Ovary (tissue), 9 donors: ENCODE data around the gene S1PR5. TPM values are rescaled to one million over a fixed set of nuclear protein-coding genes. Genes with fewer than 3 reads are reported as not detected.

Experiments
- DNase-seq, 5 donors: peaks; one replicate each; pipeline ENCODE4 v3.0.0-alpha.2; 2019 to 2020
- H3K27ac ChIP-seq, 2 donors: fragments of 200-600 bp; one replicate each; pipeline versions ENCODE4 v1.5.1 to v1.8.0; 2019 to 2022
- H3K27me3 ChIP-seq: fragments of 200-600 bp; one replicate; pipeline ENCODE4 v1.8.0; 2022
- H3K36me3 ChIP-seq: fragments of 200-600 bp; sonication (generic); one replicate; pipeline ENCODE4 v1.5.1; 2019
- H3K4me1 ChIP-seq: one replicate; pipeline ENCODE4 v1.8.1; 2013; ENCODE audit warnings: mild to moderate bottlenecking, moderate library complexity; ENCODE audit not compliant: insufficient read depth
- H3K4me3 ChIP-seq: fragments of 200-600 bp; sonication (generic); one replicate; pipeline ENCODE4 v1.5.1; 2017
- H3K9me3 ChIP-seq, 2 donors: fragments of 200-600 bp in 1 of 2; sonication (generic) in 1 of 2; one replicate each; pipeline versions ENCODE4 v1.5.1 to v1.8.1; 2013 to 2019; ENCODE audit warnings: mild to moderate bottlenecking in 1 of 2, moderate library complexity in 1 of 2
- EP300 ChIP-seq: sonication (generic); formaldehyde crosslinking; IDR thresholded peaks from one replicate; pipeline ENCODE4 v1.6.1; 2017; ENCODE audit warnings: antibody characterized with exemption
- POLR2A ChIP-seq: fragments of 450-650 bp; IDR thresholded peaks from one replicate; pipeline ENCODE4 v1.6.1; 2017; ENCODE audit warnings: antibody characterized with exemption, mild to moderate bottlenecking, moderate library complexity
- WGBS, 3 donors: extraction: QIAGEN DNeasy Blood & Tissue Kit in 1 of 3; methylation state at CpG; one replicate each; pipeline versions ENCODE4 v1.1.5 to v1.1.7; 2013 to 2017; 5-methylcytosine and 5-hydroxymethylcytosine counted together
- intact Hi-C, 4 donors: fragments of 100-400 bp; cut with DNase I; formaldehyde crosslinking; loops; one replicate each; pipeline versions ENCODE4 v1.11.0 to v1.15.1; 2022 to 2023
- microRNA counts: library from miRNA; unstranded; fragments of <30 nt; microRNA quantifications from one replicate; lab custom pipeline; 2016
- microRNA-seq, 3 donors: library from miRNA; unstranded; fragments of <30 nt; microRNA quantifications; one replicate each; pipeline versions ENCODE4 to v1.2.0, GENCODE V29; 2019 to 2020
- polyA plus RNA-seq, 2 donors: library from polyadenylated mRNA; stranded (reverse); fragments of 200-250 nt in 1 of 2; fragments of 350-450 nt in 1 of 2; fragmentation: Illumina TruSeq in 1 of 2; extraction: RNeasy Lipid Tissue Mini Kit (QIAGEN cat#74804) in 1 of 2; gene quantifications; one replicate each; pipeline ENCODE4 v1.2.3, GENCODE V29; 2013 to 2014
- small RNA-seq: library from RNA; depleted of rRNA; stranded (forward); fragments of <200 nt; gene quantifications from one replicate; pipeline ENCODE3, GENCODE V24; 2016
- total RNA-seq, 7 donors: library from RNA; depleted of rRNA in 2 of 7; stranded (reverse); fragments of >200 nt in 2 of 7; fragmentation: NEBNext Ultra II Directional in 3 of 7; extraction: Animal tissue kit (Norgen Biotek cat#: 25700) in 3 of 7; gene quantifications; one replicate each; pipeline versions ENCODE4 v1.1.0 to v1.2.4, GENCODE V29; 2016 to 2023
- TF ChIP-seq, protein P1 (sequence below), 3 donors: fragments of 450-650 bp in 2 of 3; fragments of 200-600 bp in 1 of 3; IDR thresholded peaks; one replicate each; pipeline versions ENCODE4 v1.5.1 to v1.8.0; 2016 to 2022; ENCODE audit warnings: antibody characterized with exemption in 3 of 3, mild to moderate bottlenecking in 1 of 3
- donor health status: DM: no; HTN: no; CAD: no; lungs with moderate emphysema.
- donor health status: DM: no; HTN: no; CAD: no.
- donor health status: Bipolar disorder and iron deficiency.
- donor health status: DM: yes; HTN: yes; CAD: no.
- donor health status: DM: no; HTN: no; CAD: no.
- donor health status: DM: yes; HTN: yes; CAD: no.

Gene S1PR5
- total and polyA plus RNA-seq, 9 donors: 0.12 to 1.4 (median 0.34) TPM; not detected in 1

- H3K4me1 ChIP-seq: no peaks in the 10 kb centered on the region
- whole genome bisulfite sequencing, 3 donors: 21 to 42% (median 32%) methylated on average over 6 of the region's 6 CpGs
- H3K27ac ChIP-seq: no peak overlapping the region
- H3K27me3 ChIP-seq: no peaks in the 10 kb centered on the region
- H3K9me3 ChIP-seq: no peaks in the 10 kb centered on the region
- H3K4me3 ChIP-seq: no peak overlapping the region
- intact Hi-C loops: no loop called here
- no peaks in the 10 kb centered on the region for H3K36me3 ChIP-seq
- no peak for TF ChIP-seq EP300
- no peak for TF ChIP-seq POLR2A
- TF ChIP-seq, protein P1, sequence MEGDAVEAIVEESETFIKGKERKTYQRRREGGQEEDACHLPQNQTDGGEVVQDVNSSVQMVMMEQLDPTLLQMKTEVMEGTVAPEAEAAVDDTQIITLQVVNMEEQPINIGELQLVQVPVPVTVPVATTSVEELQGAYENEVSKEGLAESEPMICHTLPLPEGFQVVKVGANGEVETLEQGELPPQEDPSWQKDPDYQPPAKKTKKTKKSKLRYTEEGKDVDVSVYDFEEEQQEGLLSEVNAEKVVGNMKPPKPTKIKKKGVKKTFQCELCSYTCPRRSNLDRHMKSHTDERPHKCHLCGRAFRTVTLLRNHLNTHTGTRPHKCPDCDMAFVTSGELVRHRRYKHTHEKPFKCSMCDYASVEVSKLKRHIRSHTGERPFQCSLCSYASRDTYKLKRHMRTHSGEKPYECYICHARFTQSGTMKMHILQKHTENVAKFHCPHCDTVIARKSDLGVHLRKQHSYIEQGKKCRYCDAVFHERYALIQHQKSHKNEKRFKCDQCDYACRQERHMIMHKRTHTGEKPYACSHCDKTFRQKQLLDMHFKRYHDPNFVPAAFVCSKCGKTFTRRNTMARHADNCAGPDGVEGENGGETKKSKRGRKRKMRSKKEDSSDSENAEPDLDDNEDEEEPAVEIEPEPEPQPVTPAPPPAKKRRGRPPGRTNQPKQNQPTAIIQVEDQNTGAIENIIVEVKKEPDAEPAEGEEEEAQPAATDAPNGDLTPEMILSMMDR (IDR thresholded peaks at IDR 0.05): no peak
- DNase-seq: no peak
Observed at GRCh38 chr19:10471909-10472308, 45.3 kb downstream of the S1PR5 start.

GRCh38 chr19:10468133-10468532 is 49.1 kb downstream of the S1PR5 start:
- H3K4me1 ChIP-seq: no peaks in the 10 kb centered on the region
- TF ChIP-seq POLR2A: no peak
- DNase-seq: no peak
- H3K9me3 ChIP-seq: no peaks in the 10 kb centered on the region
- 71 to 77% (median 74%) methylated on average over 12 of the region's 12 CpGs for WGBS, 3 donors
- H3K36me3 ChIP-seq: no peaks in the 10 kb centered on the region
- intact Hi-C loops: no loop called here
- no peak overlapping the region for H3K4me3 ChIP-seq
- H3K27ac ChIP-seq: no peak overlapping the region
- H3K27me3 ChIP-seq: no peaks in the 10 kb centered on the region

DNA sequence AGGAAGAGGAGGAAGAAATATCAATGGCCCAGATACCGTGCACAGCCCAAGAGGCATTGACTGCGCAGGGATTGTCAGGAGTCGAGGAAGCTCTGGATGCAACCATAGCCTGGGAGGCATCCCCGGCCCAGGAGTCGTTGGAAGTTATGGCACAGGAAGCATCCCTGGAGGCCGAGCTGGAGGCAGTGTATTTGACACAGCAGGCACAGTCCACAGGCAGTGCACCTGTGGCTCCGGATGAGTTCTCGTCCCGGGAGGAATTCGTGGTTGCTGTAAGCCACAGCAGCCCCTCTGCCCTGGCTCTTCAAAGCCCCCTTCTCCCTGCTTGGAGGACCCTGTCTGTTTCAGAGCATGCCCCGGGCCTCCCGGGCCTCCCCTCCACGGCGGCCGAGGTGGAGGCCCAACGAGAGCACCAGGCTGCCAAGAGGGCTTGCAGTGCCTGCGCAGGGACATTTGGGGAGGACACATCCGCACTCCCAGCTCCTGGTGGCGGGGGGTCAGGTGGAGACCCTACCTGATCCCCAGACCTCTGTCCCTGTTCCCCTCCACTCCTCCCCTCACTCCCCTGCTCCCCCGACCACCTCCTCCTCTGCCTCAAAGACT is 50.0 kb downstream of the S1PR5 start:
- no peak overlapping the region for H3K4me3 ChIP-seq
- no peaks in the 10 kb centered on the region for H3K9me3 ChIP-seq
- DNase-seq: no peak
- TF ChIP-seq POLR2A: no peak
- no peak for TF ChIP-seq EP300
- TF ChIP-seq, protein P1 (IDR thresholded peaks at IDR 0.05): no peak
- intact Hi-C loops: no loop called here
- H3K36me3 ChIP-seq: no peaks in the 10 kb centered on the region
- no peaks in the 10 kb centered on the region for H3K27me3 ChIP-seq
- no peak overlapping the region for H3K27ac ChIP-seq
- 86 to 88% (median 88%) methylated on average over 14 to 20 of the region's 20 CpGs for WGBS, 3 donors
- no peaks in the 10 kb centered on the region for H3K4me1 ChIP-seq

DNA sequence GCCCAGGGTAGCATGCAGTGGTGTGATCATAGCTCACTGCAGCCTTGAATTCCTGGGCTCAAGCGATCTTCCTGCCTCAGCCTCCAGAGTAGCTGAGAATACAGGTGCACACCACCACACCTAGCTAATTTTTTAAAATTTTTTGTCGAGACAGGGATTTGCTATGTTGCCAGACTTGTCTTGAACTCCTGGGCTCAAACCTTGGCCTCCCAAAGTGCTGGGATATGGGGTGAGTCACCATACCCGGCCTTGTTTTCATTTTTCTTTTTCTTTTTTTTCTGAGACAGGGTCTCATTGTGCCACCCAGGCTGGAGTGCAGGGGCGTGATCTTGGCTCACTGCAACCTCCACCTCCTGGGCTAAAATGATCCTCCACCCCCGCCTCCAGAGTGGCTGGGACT is 52.8 kb downstream of the S1PR5 start:
- intact Hi-C loops: no loop called here
- no peaks in the 10 kb centered on the region for H3K36me3 ChIP-seq
- WGBS, 3 donors: 71 to 82% (median 78%) methylated on average over 5 of the region's 5 CpGs

More for the DNA sequence above, 52.8 kb downstream of the S1PR5 start:
- H3K27me3 ChIP-seq: no peaks in the 10 kb centered on the region
- DNase-seq: no peak
- TF ChIP-seq EP300: no peak
- TF ChIP-seq, protein P1 (IDR thresholded peaks at IDR 0.05): no peak
- TF ChIP-seq POLR2A: no peak
- no peaks in the 10 kb centered on the region for H3K9me3 ChIP-seq
- no peak overlapping the region for H3K27ac ChIP-seq
- no peak overlapping the region for H3K4me3 ChIP-seq
- peaks cover 4% of the 10 kb centered on the region for H3K4me1 ChIP-seq

MicroRNAs encoded within 50 kb of the gene (microRNA counts, 767-probe panel; counts per million panel counts)
- 530 counts per million, percentile 78 among the panel's probes with 10 or more counts for microRNA hsa-miR-1238 (lab: Ali Mortazavi, UCI)

Small RNAs within 50 kb of the gene (microRNA-seq; reads per million reads assigned to microRNA genes)
- 0 reads per million in 3 donors for gene MIR1238

Small RNAs within 50 kb of the gene (small RNA-seq; reads per million reads assigned to genes)
- not detected for gene MIR1238
- gene RNU7-140P: not detected

Other genes starting within 250 kb of the S1PR5 start
- gene ICAM1, start 246.3 kb downstream of the S1PR5 start, total RNA-seq: 100 to 1,000 TPM in 1 of 7 donors, 10 to 100 TPM in 6; 12.1 to 116 (median 18.7) TPM
- gene ICAM1, start 246.3 kb downstream of the S1PR5 start, polyA plus RNA-seq: 10 to 100 TPM; 12.3 to 20.6 TPM
- 1 to 10 TPM in 2 of 7 donors, under 1 TPM in 5; 0.26 to 3.3 (median 0.60) TPM for gene ICAM4, start 230.5 kb downstream of the S1PR5 start, total RNA-seq
- under 1 TPM; 0.17 to 0.29 TPM for gene ICAM4, start 230.5 kb downstream of the S1PR5 start, polyA plus RNA-seq
- 10 to 100 TPM in 3 of 7 donors, 1 to 10 TPM in 1, under 1 TPM in 3; 0.51 to 16.1 (median 2.5) TPM for gene ICAM5, start 227.5 kb downstream of the S1PR5 start, total RNA-seq
- gene ICAM5, start 227.5 kb downstream of the S1PR5 start, polyA plus RNA-seq: under 1 TPM in 1 of 2 donors, not detected in 1; 0.11 TPM
- 1 to 10 TPM; 2.6 to 5.6 (median 3.0) TPM for gene ZGLP1, start 207.6 kb downstream of the S1PR5 start, total RNA-seq
- gene ZGLP1, start 207.6 kb downstream of the S1PR5 start, polyA plus RNA-seq: 1 to 10 TPM in 1 of 2 donors, under 1 TPM in 1; 0.27 to 4.5 TPM
- 10 to 100 TPM; 11.1 to 23.6 (median 13.2) TPM for gene FDX2, start 201.4 kb downstream of the S1PR5 start, total RNA-seq
- 10 to 100 TPM in 1 of 2 donors, 1 to 10 TPM in 1; 2.5 to 16.8 TPM for gene FDX2, start 201.4 kb downstream of the S1PR5 start, polyA plus RNA-seq
- gene RAVER1, start 183.9 kb downstream of the S1PR5 start, total RNA-seq: 10 to 100 TPM; 13.1 to 50.7 (median 41.0) TPM
- 10 to 100 TPM in 1 of 2 donors, 1 to 10 TPM in 1; 1.3 to 18.2 TPM for gene RAVER1, start 183.9 kb downstream of the S1PR5 start, polyA plus RNA-seq
- 10 to 100 TPM in 1 of 7 donors, 1 to 10 TPM in 6; 2.2 to 10.9 (median 3.6) TPM for gene ICAM3, start 177.8 kb downstream of the S1PR5 start, total RNA-seq
- 1 to 10 TPM; 3.9 to 4.3 TPM for gene ICAM3, start 177.8 kb downstream of the S1PR5 start, polyA plus RNA-seq
- 100 to 1,000 TPM in 1 of 7 donors, 10 to 100 TPM in 6; 55.4 to 118 (median 81.6) TPM for gene TYK2, start 136.9 kb downstream of the S1PR5 start, total RNA-seq
- gene TYK2, start 136.9 kb downstream of the S1PR5 start, polyA plus RNA-seq: 10 to 100 TPM; 62.7 to 73.2 TPM
- 100 to 1,000 TPM in 5 of 7 donors, 10 to 100 TPM in 2; 81.3 to 123 (median 113) TPM for gene CDC37, start 113.9 kb downstream of the S1PR5 start, total RNA-seq
- gene CDC37, start 113.9 kb downstream of the S1PR5 start, polyA plus RNA-seq: 100 to 1,000 TPM; 117 to 180 TPM
- gene PDE4A, start 96.9 kb downstream of the S1PR5 start, total RNA-seq: 1 to 10 TPM in 6 of 7 donors, under 1 TPM in 1; 0.71 to 4.8 (median 3.0) TPM
- gene PDE4A, start 96.9 kb downstream of the S1PR5 start, polyA plus RNA-seq: 1 to 10 TPM; 2.1 to 2.6 TPM
- gene KEAP1, start 14.1 kb downstream of the S1PR5 start, total RNA-seq: 10 to 100 TPM; 29.6 to 61.7 (median 51.7) TPM
- 10 to 100 TPM; 38.5 to 40.4 TPM for gene KEAP1, start 14.1 kb downstream of the S1PR5 start, polyA plus RNA-seq
- 10 to 100 TPM; 13.9 to 26.9 (median 24.1) TPM for gene ATG4D, start 26.5 kb upstream of the S1PR5 start, total RNA-seq
- gene ATG4D, start 26.5 kb upstream of the S1PR5 start, polyA plus RNA-seq: 10 to 100 TPM in 1 of 2 donors, 1 to 10 TPM in 1; 3.1 to 20.8 TPM
- 10 to 100 TPM; 12.3 to 28.9 (median 23.6) TPM for gene KRI1, start 48.6 kb upstream of the S1PR5 start, total RNA-seq
- gene KRI1, start 48.6 kb upstream of the S1PR5 start, polyA plus RNA-seq: 10 to 100 TPM; 20.1 to 24.2 TPM
- 1 to 10 TPM; 4.4 to 7.4 (median 5.6) TPM for gene CDKN2D, start 51.5 kb upstream of the S1PR5 start, total RNA-seq
- 1 to 10 TPM; 2.8 to 7.6 TPM for gene CDKN2D, start 51.5 kb upstream of the S1PR5 start, polyA plus RNA-seq
- gene AP1M2, start 69.9 kb upstream of the S1PR5 start, total RNA-seq: 10 to 100 TPM in 1 of 7 donors, 1 to 10 TPM in 4, under 1 TPM in 1, not detected in 1; 0.86 to 45.5 (median 3.8) TPM
- under 1 TPM; 0.19 to 0.40 TPM for gene AP1M2, start 69.9 kb upstream of the S1PR5 start, polyA plus RNA-seq
- gene SLC44A2, start 108.1 kb upstream of the S1PR5 start, total RNA-seq: 100 to 1,000 TPM in 1 of 7 donors, 10 to 100 TPM in 6; 18.1 to 137 (median 52.3) TPM
- gene SLC44A2, start 108.1 kb upstream of the S1PR5 start, polyA plus RNA-seq: 10 to 100 TPM; 37.6 to 94.1 TPM
- gene ILF3, start 136.9 kb upstream of the S1PR5 start, total RNA-seq: 100 to 1,000 TPM in 6 of 7 donors, 10 to 100 TPM in 1; 90.0 to 295 (median 246) TPM
- 100 to 1,000 TPM; 120 to 149 TPM for gene ILF3, start 136.9 kb upstream of the S1PR5 start, polyA plus RNA-seq
- gene QTRT1, start 184.0 kb upstream of the S1PR5 start, total RNA-seq: 10 to 100 TPM; 33.3 to 61.0 (median 51.5) TPM
- 10 to 100 TPM in 1 of 2 donors, 1 to 10 TPM in 1; 3.2 to 59.1 TPM for gene QTRT1, start 184.0 kb upstream of the S1PR5 start, polyA plus RNA-seq
- 100 to 1,000 TPM in 3 of 7 donors, 10 to 100 TPM in 4; 51.1 to 121 (median 87.5) TPM for gene DNM2, start 200.6 kb upstream of the S1PR5 start, total RNA-seq
- 10 to 100 TPM; 53.7 to 68.6 TPM for gene DNM2, start 200.6 kb upstream of the S1PR5 start, polyA plus RNA-seq